OCI-LY7 (cell line): Measurements from ENCODE around the gene RBM33. TPM values are rescaled to one million over a fixed set of nuclear protein-coding genes. Genes with fewer than 3 reads are reported as not detected.

ENCODE experiments used
- BruUV-seq: library from RNA; stranded (reverse); fragments of 400-500 nt; replicated peaks from 2 replicates; lab custom pipeline; 2021; lab: Mats Ljungman, UMichigan
- CTCF ChIA-PET: fragments of 300-600 bp; sonication (Branson Sonifier 250); formaldehyde crosslinking; loops from one replicate; lab custom pipeline; 2022; ENCODE audit warnings: antibody characterized with exemption; ENCODE audit not compliant: unreplicated experiment; lab: Charles Lee
- POLR2A ChIA-PET: fragments of 300-600 bp; sonication (Branson Sonifier 250); formaldehyde crosslinking; loops from one replicate; lab custom pipeline; 2022; ENCODE audit warnings: antibody characterized with exemption; lab: Charles Lee
- DNase-seq: peaks from one replicate; pipeline ENCODE4 v3.0.0-alpha.2; 2015; ENCODE audit warnings: low spot score
- H2AFZ ChIP-seq: fragments of 200-600 bp; sonication (generic), shearing (Covaris generic); 2 replicates; pipeline ENCODE4 v1.6.1; 2014; ENCODE audit warnings: mild to moderate bottlenecking, antibody characterized with exemption, low read length, moderate library complexity
- H3K27ac ChIP-seq: fragments of 200-600 bp; sonication (generic); 2 replicates; pipeline ENCODE4 v1.5.1; 2014; ENCODE audit warnings: mixed run types, low read depth, mild to moderate bottlenecking, moderate library complexity, low read length, inconsistent platforms; ENCODE audit not compliant: poor library complexity, severe bottlenecking
- H3K36me3 ChIP-seq: fragments of 200-600 bp; sonication (generic); 2 replicates; pipeline ENCODE4 v1.6.1; 2014; ENCODE audit warnings: mild to moderate bottlenecking, antibody characterized with exemption, low read length, moderate library complexity, mixed read lengths; ENCODE audit not compliant: insufficient read depth
- H3K4me1 ChIP-seq: fragments of 200-600 bp; sonication (generic); 2 replicates; pipeline ENCODE4 v1.5.1; 2014; ENCODE audit warnings: mild to moderate bottlenecking, low read length; ENCODE audit not compliant: insufficient read depth, poor library complexity, severe bottlenecking
- H3K4me2 ChIP-seq: fragments of 200-600 bp; sonication (generic); 2 replicates; pipeline ENCODE4 v1.6.1; 2014; ENCODE audit warnings: mild to moderate bottlenecking, low read length
- H3K4me3 ChIP-seq: fragments of 200-600 bp; sonication (generic); 2 replicates; pipeline ENCODE4 v1.5.1; 2014; ENCODE audit warnings: mild to moderate bottlenecking, low read depth, low read length; ENCODE audit not compliant: poor library complexity, severe bottlenecking
- H3K79me2 ChIP-seq: fragments of 200-600 bp; sonication (generic); 2 replicates; pipeline ENCODE4 v1.6.1; 2016; ENCODE audit warnings: low read depth, mild to moderate bottlenecking, low read length, moderate library complexity, mixed read lengths; ENCODE audit not compliant: insufficient read depth
- H3K9me2 ChIP-seq: fragments of 200-600 bp; sonication (generic); 2 replicates; pipeline ENCODE4 v1.6.1; 2016; ENCODE audit warnings: mild to moderate bottlenecking, low read length, mixed read lengths; ENCODE audit not compliant: insufficient read depth
- H3K9me3 ChIP-seq: fragments of 200-600 bp; sonication (generic); 2 replicates; pipeline ENCODE4 v1.6.1; 2014; ENCODE audit warnings: mild to moderate bottlenecking, mixed run types, low read length, mixed read lengths
- H4K20me1 ChIP-seq: fragments of 200-600 bp; sonication (generic); 2 replicates; pipeline ENCODE4 v1.6.1; 2014; ENCODE audit warnings: mild to moderate bottlenecking, antibody characterized with exemption, low read length, moderate library complexity, mixed read lengths; ENCODE audit not compliant: insufficient read depth
- EZH2phosphoT487 ChIP-seq: fragments of 200-600 bp; sonication (generic); IDR thresholded peaks from 2 replicates; pipeline ENCODE4 v1.6.1; 2018; ENCODE audit warnings: low read depth, borderline replicate concordance, mild to moderate bottlenecking, mixed run types, antibody characterized with exemption, low read length, moderate library complexity, mixed read lengths
- intact Hi-C: fragments of 100-400 bp; cut with micrococcal nuclease; formaldehyde crosslinking; loops from one replicate; pipeline ENCODE4 v1.10.0; 2022; ENCODE audit not compliant: unreplicated experiment
- total RNA-seq, 2 experiments: library from RNA; depleted of rRNA in 1 of 2; stranded (reverse); fragments of >200 nt in 1 of 2; shearing (Covaris generic) in 1 of 2; gene quantifications; 2 replicates each; pipeline ENCODE4 v1.2.3, GENCODE V29; 2014 to 2022
- TF ChIP-seq, protein P1 (sequence below): fragments of 200-600 bp; sonication (generic); conservative IDR thresholded peaks from 2 replicates; pipeline ENCODE4 v1.5.1; 2014; ENCODE audit warnings: mild to moderate bottlenecking, antibody characterized with exemption, low read length, moderate library complexity, mixed read lengths

RBM33 gene
- total RNA-seq, 2 experiments from 2014 or later = 67.6 to 127 TPM

DNA sequence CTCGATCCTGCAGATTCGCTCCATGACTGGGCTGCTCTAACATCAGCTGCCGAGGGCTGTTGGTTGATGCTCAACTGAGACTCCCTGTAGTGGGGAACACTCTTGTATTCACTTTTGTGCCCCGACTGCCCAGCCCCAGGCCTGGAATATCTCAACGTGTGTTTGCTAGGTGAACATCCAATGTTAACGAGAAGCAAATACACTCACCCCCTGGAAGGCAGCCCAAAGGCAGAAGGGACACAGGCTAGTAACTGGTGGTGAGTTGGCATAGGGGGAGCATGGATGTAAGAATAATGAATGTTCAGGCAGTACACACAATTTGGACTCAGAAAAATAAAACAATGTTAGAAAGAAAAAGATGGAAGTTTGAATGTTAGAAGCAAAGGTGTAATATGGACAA lies 24.0 kb upstream of the RBM33 start:
- no peaks in the 10 kb centered on the region for H3K9me3 ChIP-seq
- DNase-seq = no peak
- H2AFZ ChIP-seq = no peak overlapping the region
- no peak overlapping the region for H3K4me3 ChIP-seq
- H3K4me1 ChIP-seq = no peaks in the 10 kb centered on the region
- intact Hi-C loops = no loop called here
- no peak overlapping the region for H3K4me2 ChIP-seq
- BruUV-seq = no TSS peak
- POLR2A ChIA-PET = no interaction called here
- CTCF ChIA-PET = no interaction called here
- H3K9me2 ChIP-seq = no peaks in the 10 kb centered on the region
- no peaks in the 10 kb centered on the region for H3K36me3 ChIP-seq
- no peak overlapping the region for H3K27ac ChIP-seq
- TF ChIP-seq EZH2phosphoT487 = no peak
- TF ChIP-seq, protein P1, sequence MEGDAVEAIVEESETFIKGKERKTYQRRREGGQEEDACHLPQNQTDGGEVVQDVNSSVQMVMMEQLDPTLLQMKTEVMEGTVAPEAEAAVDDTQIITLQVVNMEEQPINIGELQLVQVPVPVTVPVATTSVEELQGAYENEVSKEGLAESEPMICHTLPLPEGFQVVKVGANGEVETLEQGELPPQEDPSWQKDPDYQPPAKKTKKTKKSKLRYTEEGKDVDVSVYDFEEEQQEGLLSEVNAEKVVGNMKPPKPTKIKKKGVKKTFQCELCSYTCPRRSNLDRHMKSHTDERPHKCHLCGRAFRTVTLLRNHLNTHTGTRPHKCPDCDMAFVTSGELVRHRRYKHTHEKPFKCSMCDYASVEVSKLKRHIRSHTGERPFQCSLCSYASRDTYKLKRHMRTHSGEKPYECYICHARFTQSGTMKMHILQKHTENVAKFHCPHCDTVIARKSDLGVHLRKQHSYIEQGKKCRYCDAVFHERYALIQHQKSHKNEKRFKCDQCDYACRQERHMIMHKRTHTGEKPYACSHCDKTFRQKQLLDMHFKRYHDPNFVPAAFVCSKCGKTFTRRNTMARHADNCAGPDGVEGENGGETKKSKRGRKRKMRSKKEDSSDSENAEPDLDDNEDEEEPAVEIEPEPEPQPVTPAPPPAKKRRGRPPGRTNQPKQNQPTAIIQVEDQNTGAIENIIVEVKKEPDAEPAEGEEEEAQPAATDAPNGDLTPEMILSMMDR = no peak
- no peaks in the 10 kb centered on the region for H4K20me1 ChIP-seq
- H3K79me2 ChIP-seq = no peaks in the 10 kb centered on the region

DNA sequence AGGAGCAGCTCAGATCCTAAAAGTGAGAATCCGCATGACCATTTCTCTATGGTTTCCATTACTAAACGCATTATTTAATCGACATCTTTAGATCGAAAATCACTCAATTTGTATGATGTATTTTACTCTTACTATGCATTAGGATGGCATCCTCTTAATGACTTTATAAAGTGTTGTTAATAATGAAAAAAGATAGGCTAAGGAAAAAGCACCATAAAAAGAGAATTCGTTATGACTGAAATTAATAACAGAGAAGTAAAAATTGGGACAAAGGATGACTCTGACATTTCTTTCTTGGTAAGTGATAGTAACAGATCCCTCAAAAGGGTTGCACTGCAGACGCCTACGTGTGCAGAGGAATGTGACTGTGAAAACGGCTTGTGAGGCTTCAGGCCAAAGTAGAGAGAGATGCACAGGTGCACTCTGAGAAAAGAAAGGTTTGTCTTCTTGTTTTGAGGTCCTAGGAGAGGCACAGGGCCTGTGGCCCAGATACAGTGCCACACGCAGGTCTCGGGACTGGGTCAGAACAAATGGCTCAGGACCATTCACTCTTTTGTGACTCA lies 23.0 kb upstream of the RBM33 start:
- H3K27ac ChIP-seq = no peak overlapping the region
- no peak for DNase-seq
- no peaks in the 10 kb centered on the region for H3K36me3 ChIP-seq
- ChIA-PET CTCF (no interaction called here), POLR2A (no interaction called here)
- H3K79me2 ChIP-seq = no peaks in the 10 kb centered on the region
- no peaks in the 10 kb centered on the region for H3K4me1 ChIP-seq
- intact Hi-C loops = no loop called here
- no peaks in the 10 kb centered on the region for H4K20me1 ChIP-seq
- TF ChIP-seq EZH2phosphoT487 = no peak
- TF ChIP-seq, protein P1 = no peak
- H3K9me2 ChIP-seq = no peaks in the 10 kb centered on the region
- no peak overlapping the region for H3K4me2 ChIP-seq
- no peak overlapping the region for H2AFZ ChIP-seq
- BruUV-seq = no TSS peak
- H3K9me3 ChIP-seq = no peaks in the 10 kb centered on the region
- H3K4me3 ChIP-seq = no peak overlapping the region

DNA sequence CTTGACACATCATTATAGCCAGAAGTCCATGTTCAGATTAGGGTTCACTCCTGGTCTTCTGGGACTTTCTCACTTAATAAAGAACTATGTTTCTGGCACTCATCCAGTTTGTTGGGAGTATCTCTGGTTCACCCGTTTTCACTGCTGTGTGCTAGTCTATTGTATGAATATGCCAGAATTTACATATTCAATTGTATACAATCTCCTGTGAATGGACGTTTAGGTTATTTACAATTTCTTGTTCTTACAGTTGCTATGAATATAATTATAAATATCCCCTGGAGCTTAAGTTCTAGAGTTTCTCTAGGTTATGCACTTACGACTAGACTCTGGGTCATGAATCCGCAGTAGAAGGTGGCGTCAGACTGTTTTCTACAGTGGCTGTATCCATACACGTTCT lies 20.0 kb upstream of the RBM33 start:
- no peak for TF ChIP-seq EZH2phosphoT487
- TF ChIP-seq, protein P1 = no peak
- Histone ChIP-seq H3K9me2 (no peaks in the 10 kb centered on the region), H2AFZ (no peak overlapping the region), H3K79me2 (no peaks in the 10 kb centered on the region), H3K9me3 (peaks cover 8% of the 10 kb centered on the region), H3K4me2 (no peak overlapping the region), H3K27ac (no peak overlapping the region), H3K36me3 (no peaks in the 10 kb centered on the region), H3K4me3 (no peak overlapping the region), H3K4me1 (no peaks in the 10 kb centered on the region), H4K20me1 (no peaks in the 10 kb centered on the region)
- ChIA-PET POLR2A (interaction anchor here (0.6 kb wide), 1 partner anchor 155 kb away, joined by 3 read pairs; no protein-coding TSS in a partner anchor), CTCF (no interaction called here)
- no TSS peak for BruUV-seq
- no peak for DNase-seq
- intact Hi-C loops = no loop called here
